NCI-H2227 treated with DMSO at 0.1 percent for 48 hours (cell line): Measurements from ENCODE around the gene MYO1F.
"Not testable (repeated sequence)": the region's sequence is repeated elsewhere in the genome, so short reads cannot be mapped to it uniquely, and the experiment has no call there.

Experiments used
- DNase-seq: peaks from one replicate; lab custom pipeline; 2025; lab: John Stamatoyannopoulos, UW

Gene MYO1F

GRCh38 chr19:8577247-8577646, at the start of gene MYO1F:
TSS of gene MYO1F (minus strand) at chr19:8577442. CDS start at chr19:8577309, 133 bp downstream.
- no peak for DNase-seq

GRCh38 chr19:8626842-8627241, 49.6 kb upstream of the MYO1F start:
- DNase-seq: no peak

GRCh38 chr19:8622886-8623285, 45.6 kb upstream of the MYO1F start:
- DNase-seq: not testable (repeated sequence)

GRCh38 chr19:8618751-8619150, 41.5 kb upstream of the MYO1F start:
- DNase-seq: no peak

GRCh38 chr19:8617984-8618383, 40.7 kb upstream of the MYO1F start:
- no peak for DNase-seq

GRCh38 chr19:8617325-8617724, 40.1 kb upstream of the MYO1F start:
- DNase-seq: not testable (repeated sequence)

GRCh38 chr19:8616861-8617260, 39.6 kb upstream of the MYO1F start:
- no peak for DNase-seq

- DNase-seq: peak; percentile 8
Measured at GRCh38 chr19:8615813-8616596, 38.8 kb upstream of the MYO1F start.

GRCh38 chr19:8615024-8615423, 37.8 kb upstream of the MYO1F start:
- DNase-seq: no peak

GRCh38 chr19:8614455-8614854, 37.2 kb upstream of the MYO1F start:
- no peak for DNase-seq

- no peak for DNase-seq
Measured at GRCh38 chr19:8612807-8613171, 35.5 kb upstream of the MYO1F start.

- peak; percentile 33 for DNase-seq
Measured at GRCh38 chr19:8611877-8612806, 34.9 kb upstream of the MYO1F start.

- DNase-seq: no peak
Measured at GRCh38 chr19:8611391-8611876, 34.2 kb upstream of the MYO1F start.

GRCh38 chr19:8610936-8611300, 33.7 kb upstream of the MYO1F start:
- DNase-seq: no peak

- DNase-seq: peak; percentile 2
Measured at GRCh38 chr19:8610041-8610935, 33.0 kb upstream of the MYO1F start, which contains the start of gene ADAMTS10. TSS of gene ADAMTS10 (minus strand) at chr19:8610715. CDS start at chr19:8605710, 5,005 bp downstream.

GRCh38 chr19:8609279-8610040, 32.2 kb upstream of the MYO1F start:
- peak; percentile 17 for DNase-seq

GRCh38 chr19:8608941-8609278, 31.7 kb upstream of the MYO1F start:
- no peak for DNase-seq

- DNase-seq: no peak
Measured at GRCh38 chr19:8607386-8607785, 30.1 kb upstream of the MYO1F start.

- DNase-seq: no peak
Measured at GRCh38 chr19:8605514-8605913, 28.3 kb upstream of the MYO1F start.

GRCh38 chr19:8601796-8602195, 24.6 kb upstream of the MYO1F start:
- no peak for DNase-seq

- DNase-seq: no peak
Measured at GRCh38 chr19:8600816-8601215, 23.6 kb upstream of the MYO1F start.
